PC-3 (cell line): Measurements from ENCODE around the gene ITCH. TPM values are rescaled to one million over a fixed set of nuclear protein-coding genes. Genes with fewer than 3 reads are reported as not detected.
"Not testable (repeated sequence)": the region's sequence is repeated elsewhere in the genome, so short reads cannot be mapped to it uniquely, and the experiment has no call there.

Source experiments
- ATAC-seq: fragments of 200-7000 bp; cut with Tn5 transposase; 2 replicates; pipeline ENCODE4 v1.9.1; 2020; ENCODE audit warnings: mild to moderate bottlenecking, moderate library complexity
- BruUV-seq: library from RNA; stranded (reverse); fragments of 400-500 nt; replicated peaks from 2 replicates; lab custom pipeline; 2021; lab: Mats Ljungman, UMichigan
- CTCF ChIA-PET: fragments of 300-600 bp; sonication (Branson Sonifier 250); formaldehyde crosslinking; loops from one replicate; lab custom pipeline; 2022; ENCODE audit warnings: antibody characterized with exemption; lab: Charles Lee
- POLR2A ChIA-PET: fragments of 300-600 bp; sonication (Branson Sonifier 250); formaldehyde crosslinking; loops from one replicate; lab custom pipeline; 2022; ENCODE audit warnings: antibody characterized with exemption; ENCODE audit not compliant: unreplicated experiment; lab: Charles Lee
- DNase-seq: peaks from one replicate; pipeline ENCODE4 v3.0.0-alpha.2; 2015
- H2AFZ ChIP-seq: fragments of 300-600 bp; sonication (generic); 2 replicates; pipeline ENCODE4 v1.6.0; 2016; ENCODE audit warnings: antibody characterized with exemption, low read length
- H3F3A ChIP-seq: fragments of 300-600 bp; sonication (generic); one replicate; pipeline ENCODE4 v1.6.0; 2017; ENCODE audit warnings: antibody characterized with exemption, low read length, control low read depth, mild to moderate bottlenecking; ENCODE audit not compliant: unreplicated experiment
- H3K27ac ChIP-seq: fragments of 300-600 bp; sonication (generic); 2 replicates; pipeline ENCODE4 v1.5.1; 2016; ENCODE audit warnings: mild to moderate bottlenecking, low read length
- H3K27me3 ChIP-seq: fragments of 300-600 bp; sonication (generic); 2 replicates; pipeline ENCODE4 v1.6.1; 2016; ENCODE audit warnings: low read length, mixed read lengths
- H3K36me3 ChIP-seq: fragments of 300-600 bp; sonication (generic); 2 replicates; pipeline ENCODE4 v1.6.1; 2016; ENCODE audit warnings: low read depth, mixed run types, low read length, mixed read lengths
- H3K4me1 ChIP-seq: fragments of 300-600 bp; sonication (generic); 2 replicates; pipeline ENCODE4 v1.5.1; 2016; ENCODE audit warnings: low read length; ENCODE audit not compliant: insufficient read depth
- H3K4me2 ChIP-seq: fragments of 300-600 bp; sonication (generic); 2 replicates; pipeline ENCODE4 v1.6.0; 2016; ENCODE audit warnings: low read length
- H3K4me3 ChIP-seq: fragments of 300-600 bp; sonication (generic); 2 replicates; pipeline ENCODE4 v1.5.1; 2016; ENCODE audit warnings: mild to moderate bottlenecking, low read length, mixed read lengths
- H3K79me2 ChIP-seq: fragments of 300-600 bp; sonication (generic); 2 replicates; pipeline ENCODE4 v1.6.1; 2017; ENCODE audit warnings: low read length, mixed read lengths
- H3K9ac ChIP-seq: fragments of 300-600 bp; sonication (generic); 2 replicates; pipeline ENCODE4 v1.6.0; 2016; ENCODE audit warnings: mild to moderate bottlenecking, low read length
- H3K9me2 ChIP-seq: fragments of 300-600 bp; sonication (generic); replicated peaks from 2 replicates; pipeline ENCODE4 v1.6.1; 2016; ENCODE audit warnings: mixed run types, low read length, mixed read lengths
- H3K9me3 ChIP-seq: fragments of 300-600 bp; sonication (generic); 2 replicates; pipeline ENCODE4 v1.6.1; 2016; ENCODE audit warnings: low read length, mixed read lengths
- H4K20me1 ChIP-seq: fragments of 300-600 bp; sonication (generic); 2 replicates; pipeline ENCODE4 v1.6.1; 2016; ENCODE audit warnings: low read length, mixed read lengths
- EZH2 ChIP-seq: fragments of 300-600 bp; sonication (generic); IDR thresholded peaks from one replicate; pipeline ENCODE4 v1.6.1; 2017; ENCODE audit warnings: antibody characterized with exemption, mild to moderate bottlenecking, low read length; ENCODE audit not compliant: unreplicated experiment
- EZH2phosphoT487 ChIP-seq: fragments of 300-600 bp; sonication (generic); IDR thresholded peaks from 2 replicates; pipeline ENCODE4 v1.6.1; 2018; ENCODE audit warnings: mild to moderate bottlenecking, antibody characterized with exemption, low read length, borderline replicate concordance
- intact Hi-C: fragments of 100-400 bp; cut with micrococcal nuclease; formaldehyde crosslinking; loops from 2 replicates; pipeline ENCODE4 v1.9.0; 2023
- total RNA-seq: library from RNA; depleted of rRNA; stranded (reverse); fragments of >200 nt; gene quantifications from 2 replicates; pipeline ENCODE4 v1.2.3, GENCODE V29; 2014
- TF ChIP-seq, protein P1 (sequence below): fragments of 300-600 bp; sonication (generic); conservative IDR thresholded peaks from 2 replicates; pipeline ENCODE4 v1.5.1; 2017; ENCODE audit warnings: antibody characterized with exemption, low read depth, mild to moderate bottlenecking, low read length

The ITCH gene
- total RNA-seq, 1 experiment from 2014 or later, result 54.8 TPM

- H3K79me2 ChIP-seq, result peaks cover 16% of the 10 kb centered on the region
- CTCF ChIA-PET, result no interaction called here
Observed at GRCh38 chr20:34512955-34513419, 149.9 kb downstream of the ITCH start.

DNA sequence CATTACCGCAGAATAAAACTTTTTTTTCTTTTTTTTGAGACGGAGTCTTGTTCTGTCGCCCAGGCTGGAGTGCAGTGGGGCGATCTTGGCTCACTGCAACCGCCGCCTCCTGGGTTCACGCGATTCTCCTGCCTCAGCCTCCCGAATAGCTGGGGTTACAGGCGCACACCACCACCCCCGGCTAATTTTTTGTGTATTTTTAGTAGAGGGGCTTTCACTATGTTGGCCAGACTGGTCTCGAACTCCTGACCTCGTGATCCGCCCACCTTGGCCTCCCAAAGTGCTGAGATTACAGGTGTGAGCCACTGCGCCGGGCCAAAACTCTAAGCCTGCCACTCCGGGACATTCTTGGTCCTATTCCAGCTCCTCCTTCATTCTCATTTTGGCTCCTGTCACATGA, 151.0 kb downstream of the ITCH start:
- H3K27me3 ChIP-seq, BruUV-seq, H3K9me3 ChIP-seq, DNase-seq, intact Hi-C loops, CTCF ChIA-PET, H3K9me2 ChIP-seq, H3K36me3 ChIP-seq, H3F3A ChIP-seq, H2AFZ ChIP-seq, H3K9ac ChIP-seq, H4K20me1 ChIP-seq, H3K4me3 ChIP-seq, H3K27ac ChIP-seq, ATAC-seq: not testable (repeated sequence)
- H3K79me2 ChIP-seq, result peaks cover 26% of the 10 kb centered on the region
- H3K4me2 ChIP-seq, result peak overlapping the region; percentile 94
- POLR2A ChIA-PET, result interaction anchor here (0.6 kb wide), 2 partner anchors 25 to 335 kb away, joined by 3 to 10 read pairs; no protein-coding TSS in a partner anchor
- peaks cover 16% of the 10 kb centered on the region for H3K4me1 ChIP-seq

More at GRCh38 chr20:34512955-34513419, 149.9 kb downstream of the ITCH start:
- no peaks in the 10 kb centered on the region for H3F3A ChIP-seq
- DNase-seq, result peak; percentile 21
- intact Hi-C loops, result no loop called here
- peak overlapping the region; percentile 33 for H3K27ac ChIP-seq
- no peak for TF ChIP-seq EZH2phosphoT487
- TF ChIP-seq, protein P1, sequence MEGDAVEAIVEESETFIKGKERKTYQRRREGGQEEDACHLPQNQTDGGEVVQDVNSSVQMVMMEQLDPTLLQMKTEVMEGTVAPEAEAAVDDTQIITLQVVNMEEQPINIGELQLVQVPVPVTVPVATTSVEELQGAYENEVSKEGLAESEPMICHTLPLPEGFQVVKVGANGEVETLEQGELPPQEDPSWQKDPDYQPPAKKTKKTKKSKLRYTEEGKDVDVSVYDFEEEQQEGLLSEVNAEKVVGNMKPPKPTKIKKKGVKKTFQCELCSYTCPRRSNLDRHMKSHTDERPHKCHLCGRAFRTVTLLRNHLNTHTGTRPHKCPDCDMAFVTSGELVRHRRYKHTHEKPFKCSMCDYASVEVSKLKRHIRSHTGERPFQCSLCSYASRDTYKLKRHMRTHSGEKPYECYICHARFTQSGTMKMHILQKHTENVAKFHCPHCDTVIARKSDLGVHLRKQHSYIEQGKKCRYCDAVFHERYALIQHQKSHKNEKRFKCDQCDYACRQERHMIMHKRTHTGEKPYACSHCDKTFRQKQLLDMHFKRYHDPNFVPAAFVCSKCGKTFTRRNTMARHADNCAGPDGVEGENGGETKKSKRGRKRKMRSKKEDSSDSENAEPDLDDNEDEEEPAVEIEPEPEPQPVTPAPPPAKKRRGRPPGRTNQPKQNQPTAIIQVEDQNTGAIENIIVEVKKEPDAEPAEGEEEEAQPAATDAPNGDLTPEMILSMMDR, result no peak
- TF ChIP-seq EZH2, result no peak
- H3K36me3 ChIP-seq, result peaks cover 14% of the 10 kb centered on the region
- 0 out of 2 replicates have a peak, but pooled peaks cover 3% of the 10 kb centered on the region for H4K20me1 ChIP-seq
- H3K9ac ChIP-seq, result no peak overlapping the region
- no peak overlapping the region for H3K4me2 ChIP-seq
- peaks cover 16% of the 10 kb centered on the region for H3K4me1 ChIP-seq
- H3K9me2 ChIP-seq, result no peaks in the 10 kb centered on the region
- ATAC-seq, result no peak
- H3K4me3 ChIP-seq, result no peak overlapping the region
- no TSS peak for BruUV-seq
- H3K27me3 ChIP-seq, result no peaks in the 10 kb centered on the region
- H2AFZ ChIP-seq, result no peak overlapping the region
- H3K9me3 ChIP-seq, result no peaks in the 10 kb centered on the region
- POLR2A ChIA-PET, result no interaction called here

GRCh38 chr20:34514897-34515483, 151.9 kb downstream of the ITCH start:
- BruUV-seq, result no TSS peak
- ATAC-seq (peak; percentile 5), DNase-seq (no peak)
- H3K4me2 ChIP-seq, result peak overlapping the region; percentile 94
- TF ChIP-seq EZH2 (no peak), EZH2phosphoT487 (no peak)
- TF ChIP-seq, protein P1, result no peak
- peaks cover 16% of the 10 kb centered on the region for H3K4me1 ChIP-seq
- H3K27me3 ChIP-seq, result no peaks in the 10 kb centered on the region
- peak overlapping the region; percentile 73 for H3K27ac ChIP-seq
- no peaks in the 10 kb centered on the region for H3F3A ChIP-seq
- no peaks in the 10 kb centered on the region for H3K9me2 ChIP-seq
- peak overlapping the region; percentile 83 for H2AFZ ChIP-seq
- no peaks in the 10 kb centered on the region for H3K9me3 ChIP-seq
- intact Hi-C loops, result no loop called here
- ChIA-PET CTCF (interaction anchor here (0.7 to 2.4 kb wide), 2 partner anchors 100 to 202 kb away, joined by 3 to 12 read pairs; no protein-coding TSS in a partner anchor), POLR2A (interaction anchor here (0.5 to 2.5 kb wide), 5 partner anchors 10 to 419 kb away, joined by 3 to 26 read pairs (median 3); no protein-coding TSS in a partner anchor)
- peak overlapping the region; percentile 84 for H3K4me3 ChIP-seq
- peaks cover 34% of the 10 kb centered on the region for H3K79me2 ChIP-seq
- peaks cover 7% of the 10 kb centered on the region; the same call in 1 of the 2 replicates for H3K36me3 ChIP-seq
- peak overlapping the region; percentile 91; the same call in 1 of the 2 replicates for H3K9ac ChIP-seq
- H4K20me1 ChIP-seq, result 0 out of 2 replicates have a peak, but pooled peaks cover 6% of the 10 kb centered on the region
